PFSK-1 (cell line): ENCODE measurements around the gene AGO1.
A peak's percentile ranks its signal among the peaks of the same experiment; 100 is the strongest.

Experiments used
- FOXP2 ChIP-seq: optimal IDR thresholded peaks from 2 replicates; pipeline ENCODE3; 2011; ENCODE audit warnings: borderline replicate concordance, control low read depth, inconsistent platforms; ENCODE audit not compliant: insufficient read depth; ENCODE audit errors: extremely low read length, extremely low read depth
- POLR2AphosphoS5 ChIP-seq: IDR thresholded peaks from 2 replicates; pipeline ENCODE4 v1.6.1; 2012; ENCODE audit warnings: low read depth, mild to moderate bottlenecking, control low read depth, low read length, moderate library complexity
- SIN3A ChIP-seq: IDR thresholded peaks from 2 replicates; pipeline ENCODE4 v1.6.1; 2012; ENCODE audit warnings: mild to moderate bottlenecking, low read length, moderate library complexity, borderline replicate concordance; ENCODE audit not compliant: insufficient read depth
- TAF1 ChIP-seq: IDR thresholded peaks from 2 replicates; pipeline ENCODE4 v1.6.1; 2012; ENCODE audit warnings: low read length, control low read depth, borderline replicate concordance; ENCODE audit not compliant: insufficient read depth
- TF ChIP-seq, protein P1 (sequence below), 2 experiments: IDR thresholded peaks; 2 replicates each; pipeline versions ENCODE4 v1.6.1 to v1.8.0; 2011 to 2012; ENCODE audit warnings: low read depth in 2 of 2, low read length in 2 of 2, control low read depth in 1 of 2, inconsistent platforms in 1 of 2, mild to moderate bottlenecking in 1 of 2, moderate library complexity in 1 of 2; ENCODE audit not compliant: insufficient read depth in 1 of 2

AGO1 gene

DNA sequence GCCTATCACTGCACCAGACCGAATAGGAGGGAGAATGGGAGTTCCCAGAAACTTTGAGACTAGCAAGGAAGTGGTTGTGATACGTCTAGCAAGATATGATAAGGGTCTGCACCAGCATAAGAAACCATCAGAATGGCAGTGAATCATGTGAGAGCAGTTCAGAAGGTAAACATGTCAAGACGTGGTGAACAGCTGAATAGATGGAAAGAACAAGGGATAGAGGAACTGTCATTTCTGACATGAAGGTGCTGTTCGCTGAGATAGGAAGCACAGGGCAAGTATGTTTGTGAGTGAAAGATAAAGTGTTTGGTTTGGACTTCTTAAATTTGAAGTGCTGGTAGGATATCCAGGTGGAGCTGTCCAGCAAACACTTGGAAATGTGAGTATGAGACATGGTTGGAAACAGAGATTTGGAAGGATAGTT lies 1.1 kb upstream of the AGO1 start:
- TF ChIP-seq FOXP2 (no peak), SIN3A (no peak), POLR2AphosphoS5 (no peak), TAF1 (no peak)
- TF ChIP-seq, protein P1, sequence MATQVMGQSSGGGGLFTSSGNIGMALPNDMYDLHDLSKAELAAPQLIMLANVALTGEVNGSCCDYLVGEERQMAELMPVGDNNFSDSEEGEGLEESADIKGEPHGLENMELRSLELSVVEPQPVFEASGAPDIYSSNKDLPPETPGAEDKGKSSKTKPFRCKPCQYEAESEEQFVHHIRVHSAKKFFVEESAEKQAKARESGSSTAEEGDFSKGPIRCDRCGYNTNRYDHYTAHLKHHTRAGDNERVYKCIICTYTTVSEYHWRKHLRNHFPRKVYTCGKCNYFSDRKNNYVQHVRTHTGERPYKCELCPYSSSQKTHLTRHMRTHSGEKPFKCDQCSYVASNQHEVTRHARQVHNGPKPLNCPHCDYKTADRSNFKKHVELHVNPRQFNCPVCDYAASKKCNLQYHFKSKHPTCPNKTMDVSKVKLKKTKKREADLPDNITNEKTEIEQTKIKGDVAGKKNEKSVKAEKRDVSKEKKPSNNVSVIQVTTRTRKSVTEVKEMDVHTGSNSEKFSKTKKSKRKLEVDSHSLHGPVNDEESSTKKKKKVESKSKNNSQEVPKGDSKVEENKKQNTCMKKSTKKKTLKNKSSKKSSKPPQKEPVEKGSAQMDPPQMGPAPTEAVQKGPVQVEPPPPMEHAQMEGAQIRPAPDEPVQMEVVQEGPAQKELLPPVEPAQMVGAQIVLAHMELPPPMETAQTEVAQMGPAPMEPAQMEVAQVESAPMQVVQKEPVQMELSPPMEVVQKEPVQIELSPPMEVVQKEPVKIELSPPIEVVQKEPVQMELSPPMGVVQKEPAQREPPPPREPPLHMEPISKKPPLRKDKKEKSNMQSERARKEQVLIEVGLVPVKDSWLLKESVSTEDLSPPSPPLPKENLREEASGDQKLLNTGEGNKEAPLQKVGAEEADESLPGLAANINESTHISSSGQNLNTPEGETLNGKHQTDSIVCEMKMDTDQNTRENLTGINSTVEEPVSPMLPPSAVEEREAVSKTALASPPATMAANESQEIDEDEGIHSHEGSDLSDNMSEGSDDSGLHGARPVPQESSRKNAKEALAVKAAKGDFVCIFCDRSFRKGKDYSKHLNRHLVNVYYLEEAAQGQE (IDR thresholded peaks at IDR 0.05; ENCODE audit: insufficient read depth in 1 of 2, low read depth in 2 of 2, low read length in 2 of 2): peak; percentile 54 to 87; a peak in 2 of 4 replicates

DNA sequence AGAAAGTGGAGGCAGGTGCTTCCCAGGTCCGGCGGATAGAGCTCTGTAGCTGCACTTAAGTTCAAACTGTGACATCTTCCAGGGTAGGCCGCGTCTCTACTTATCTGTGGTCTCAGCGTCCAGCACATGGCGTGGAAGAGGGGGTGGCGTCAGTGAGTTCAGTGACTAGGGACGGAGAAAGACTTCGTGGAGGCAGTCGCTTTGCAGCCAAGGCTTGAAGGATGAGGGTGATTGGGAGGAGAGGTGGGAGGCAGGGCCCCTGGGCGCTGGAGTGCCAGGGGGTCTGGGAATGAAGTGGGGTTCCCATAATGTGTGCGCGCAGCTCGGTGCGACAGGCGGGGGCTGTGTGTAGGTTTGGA lies 444 bp upstream of the AGO1 start:
- TF ChIP-seq POLR2AphosphoS5: no peak
- TF ChIP-seq, protein P1 (IDR thresholded peaks at IDR 0.05; ENCODE audit: insufficient read depth in 1 of 2, low read depth in 2 of 2, low read length in 2 of 2): no peak
- TF ChIP-seq TAF1: no peak
- TF ChIP-seq FOXP2: no peak
- TF ChIP-seq SIN3A: no peak

DNA sequence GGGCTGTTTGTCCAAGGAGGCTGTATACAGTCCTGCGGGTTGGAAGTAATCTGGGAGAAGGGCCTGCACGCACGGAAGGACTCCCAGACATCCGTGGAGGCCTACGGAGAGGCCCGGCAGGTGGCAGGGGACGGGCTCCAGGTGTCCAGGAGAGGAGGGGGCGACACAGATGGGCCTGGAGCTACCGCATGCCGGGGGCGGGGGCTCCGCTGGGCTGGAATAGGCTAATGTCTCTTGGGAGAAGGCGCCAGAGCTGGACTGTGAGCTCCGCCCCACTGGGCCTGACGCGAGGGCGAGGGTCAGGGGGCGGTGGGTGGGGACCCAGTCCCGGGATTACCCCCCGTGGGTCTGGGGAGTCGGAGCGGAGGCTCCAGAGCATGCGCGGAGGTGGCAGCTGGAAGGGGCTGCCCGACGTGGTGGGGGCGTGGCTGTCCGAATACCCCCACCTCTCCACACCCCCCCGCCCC lies 659 bp downstream of the AGO1 start:
- TF ChIP-seq SIN3A (no peak), TAF1 (no peak), POLR2AphosphoS5 (no peak), FOXP2 (no peak)
- TF ChIP-seq, protein P1 (IDR thresholded peaks at IDR 0.05; ENCODE audit: insufficient read depth in 1 of 2, low read depth in 2 of 2, low read length in 2 of 2): no peak

DNA sequence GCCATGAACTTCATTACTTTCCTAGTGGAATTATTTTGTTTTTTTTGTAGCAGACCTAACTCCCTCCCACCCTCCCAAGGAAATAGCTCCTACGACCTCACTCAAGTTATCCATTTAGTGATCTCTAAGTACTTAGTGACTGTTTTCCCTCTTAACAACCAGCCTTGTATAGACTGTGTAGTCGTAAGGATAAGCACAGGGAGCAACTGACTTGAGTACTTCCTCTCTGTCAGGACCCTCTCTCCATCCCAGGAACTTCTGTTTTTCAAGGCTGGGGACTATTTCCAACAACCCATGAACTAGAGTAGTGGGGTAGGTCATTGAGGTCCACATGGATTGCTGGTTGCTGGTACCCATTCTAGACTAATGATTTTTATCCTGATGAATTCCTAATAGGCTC lies 1.9 kb downstream of the AGO1 start:
- TF ChIP-seq POLR2AphosphoS5 (no peak), TAF1 (no peak), SIN3A (no peak), FOXP2 (no peak)
- TF ChIP-seq, protein P1 (IDR thresholded peaks at IDR 0.05; ENCODE audit: insufficient read depth in 1 of 2, low read depth in 2 of 2, low read length in 2 of 2): no peak
